Type B pancreatic cell (in vitro differentiated cells): ENCODE data around the gene CPXM1. TPM values are rescaled to one million over a fixed set of nuclear protein-coding genes. Genes with fewer than 3 reads are reported as not detected.

Experiments
- DNase-seq: peaks from one replicate; pipeline ENCODE4 v3.0.0; 2021; ENCODE audit warnings: mixed read lengths; ENCODE audit not compliant: unreplicated experiment; ENCODE audit errors: extremely low spot score
- H3K27ac Mint-ChIP-seq: 2 replicates; pipeline ENCODE4 v1.8.0; 2021; ENCODE audit warnings: mild to moderate bottlenecking, mixed read lengths
- H3K27me3 Mint-ChIP-seq: 2 replicates; pipeline ENCODE4 v1.8.0; 2021; ENCODE audit warnings: mixed read lengths
- H3K36me3 Mint-ChIP-seq: 2 replicates; pipeline ENCODE4 v1.8.0; 2021; ENCODE audit warnings: mixed read lengths
- H3K4me1 Mint-ChIP-seq: one replicate; pipeline ENCODE4 v1.8.0; 2021; ENCODE audit warnings: mixed read lengths; ENCODE audit not compliant: unreplicated experiment
- H3K4me3 Mint-ChIP-seq: 2 replicates; pipeline ENCODE4 v1.8.0; 2021; ENCODE audit warnings: mild to moderate bottlenecking, mixed read lengths
- H3K9me3 Mint-ChIP-seq: 2 replicates; pipeline ENCODE4 v1.8.0; 2021; ENCODE audit warnings: mixed read lengths
- total RNA-seq: library from RNA; stranded (reverse); gene quantifications from 2 replicates; pipeline ENCODE4 v1.2.1, GENCODE V29; 2021; ENCODE audit warnings: low replicate concordance
- TF ChIP-seq, protein P1 (sequence below): fragments of 200-600 bp; sonication (generic); conservative IDR thresholded peaks from 2 replicates; pipeline ENCODE4 v1.5.0; 2021; ENCODE audit warnings: antibody characterized with exemption, mild to moderate bottlenecking

The CPXM1 gene
- total RNA-seq, 1 donor from 2014 or later = 106 TPM

GRCh38 chr20:2762578-2763131, 37.8 kb downstream of the CPXM1 start:
- no peak for DNase-seq
- H3K27ac Mint-ChIP-seq = no peak overlapping the region

DNA sequence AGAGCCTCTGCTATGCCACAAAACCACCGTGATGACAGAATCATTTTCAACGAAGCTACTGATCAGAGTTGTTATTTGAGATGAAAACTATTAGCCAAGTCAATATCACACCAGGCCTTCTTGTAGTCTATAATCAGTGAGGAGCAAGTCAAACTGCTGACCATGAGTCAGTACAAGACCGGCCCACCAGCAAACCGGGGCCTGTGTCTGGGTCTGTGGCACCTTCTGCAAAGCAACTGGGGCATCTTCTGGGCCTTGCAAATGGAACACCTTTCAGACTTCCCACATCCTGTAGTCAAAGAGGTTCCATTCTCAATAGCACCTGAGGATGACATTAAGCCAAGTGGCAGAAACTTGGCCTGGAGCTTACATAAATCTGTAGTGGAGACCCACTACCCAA, 38.5 kb downstream of the CPXM1 start:
- TF ChIP-seq, protein P1, sequence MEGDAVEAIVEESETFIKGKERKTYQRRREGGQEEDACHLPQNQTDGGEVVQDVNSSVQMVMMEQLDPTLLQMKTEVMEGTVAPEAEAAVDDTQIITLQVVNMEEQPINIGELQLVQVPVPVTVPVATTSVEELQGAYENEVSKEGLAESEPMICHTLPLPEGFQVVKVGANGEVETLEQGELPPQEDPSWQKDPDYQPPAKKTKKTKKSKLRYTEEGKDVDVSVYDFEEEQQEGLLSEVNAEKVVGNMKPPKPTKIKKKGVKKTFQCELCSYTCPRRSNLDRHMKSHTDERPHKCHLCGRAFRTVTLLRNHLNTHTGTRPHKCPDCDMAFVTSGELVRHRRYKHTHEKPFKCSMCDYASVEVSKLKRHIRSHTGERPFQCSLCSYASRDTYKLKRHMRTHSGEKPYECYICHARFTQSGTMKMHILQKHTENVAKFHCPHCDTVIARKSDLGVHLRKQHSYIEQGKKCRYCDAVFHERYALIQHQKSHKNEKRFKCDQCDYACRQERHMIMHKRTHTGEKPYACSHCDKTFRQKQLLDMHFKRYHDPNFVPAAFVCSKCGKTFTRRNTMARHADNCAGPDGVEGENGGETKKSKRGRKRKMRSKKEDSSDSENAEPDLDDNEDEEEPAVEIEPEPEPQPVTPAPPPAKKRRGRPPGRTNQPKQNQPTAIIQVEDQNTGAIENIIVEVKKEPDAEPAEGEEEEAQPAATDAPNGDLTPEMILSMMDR = no peak
- no peak for DNase-seq
- Mint-ChIP-seq H3K4me3 (no peak overlapping the region), H3K27ac (no peak overlapping the region), H3K4me1 (peaks cover 8% of the 10 kb centered on the region), H3K27me3 (peaks cover 31% of the 10 kb centered on the region), H3K9me3 (no peaks in the 10 kb centered on the region), H3K36me3 (no peaks in the 10 kb centered on the region)

More at GRCh38 chr20:2762578-2763131, 37.8 kb downstream of the CPXM1 start:
- no peak overlapping the region for H3K4me3 Mint-ChIP-seq
- no peaks in the 10 kb centered on the region for H3K9me3 Mint-ChIP-seq
- TF ChIP-seq, protein P1 = no peak
- no peaks in the 10 kb centered on the region for H3K36me3 Mint-ChIP-seq
- peaks cover 8% of the 10 kb centered on the region for H3K4me1 Mint-ChIP-seq
- H3K27me3 Mint-ChIP-seq = peaks cover 34% of the 10 kb centered on the region

GRCh38 chr20:2760952-2761305, 39.5 kb downstream of the CPXM1 start:
- no peaks in the 10 kb centered on the region for H3K9me3 Mint-ChIP-seq
- H3K36me3 Mint-ChIP-seq = no peaks in the 10 kb centered on the region
- H3K27me3 Mint-ChIP-seq = peaks cover 40% of the 10 kb centered on the region
- peaks cover 8% of the 10 kb centered on the region for H3K4me1 Mint-ChIP-seq
- H3K4me3 Mint-ChIP-seq = no peak overlapping the region
- H3K27ac Mint-ChIP-seq = no peak overlapping the region
- TF ChIP-seq, protein P1 = no peak
- DNase-seq = no peak

DNA sequence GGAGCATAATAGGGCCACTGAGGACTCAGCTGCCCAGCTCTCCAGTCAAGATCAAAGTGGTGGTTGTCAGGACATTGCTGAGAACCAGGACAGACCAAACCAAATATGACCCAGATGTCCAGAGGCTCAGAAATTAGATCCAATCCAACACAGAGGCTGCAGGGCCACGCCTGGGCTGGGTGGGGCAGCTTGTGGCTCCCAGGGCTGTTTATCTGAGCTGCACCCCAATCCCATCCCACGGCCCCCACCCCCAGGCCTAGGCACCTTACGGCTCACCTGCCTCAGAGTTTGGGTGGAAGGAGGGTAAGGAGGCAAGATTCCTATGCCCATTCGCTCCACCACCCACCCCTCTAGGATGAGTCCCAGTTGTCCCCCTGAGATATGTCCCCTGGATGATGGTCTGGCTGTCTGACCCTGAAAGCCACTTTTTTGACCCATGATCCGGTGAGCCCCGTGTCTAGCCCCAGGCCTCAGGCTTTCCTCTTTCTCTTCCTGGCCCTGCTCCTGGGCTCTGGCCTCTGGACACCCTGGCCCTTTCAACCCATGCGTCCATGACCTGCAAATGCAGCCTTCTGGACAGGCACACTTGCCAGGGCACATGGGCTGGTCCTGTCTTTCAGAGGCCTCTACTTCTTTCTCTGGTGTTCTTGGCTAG, 40.0 kb downstream of the CPXM1 start:
- Mint-ChIP-seq H3K4me3 (no peak overlapping the region), H3K9me3 (no peaks in the 10 kb centered on the region), H3K27ac (no peak overlapping the region), H3K4me1 (peaks cover 8% of the 10 kb centered on the region), H3K27me3 (peaks cover 43% of the 10 kb centered on the region), H3K36me3 (no peaks in the 10 kb centered on the region)
- DNase-seq = no peak
- TF ChIP-seq, protein P1 = no peak

- peaks cover 8% of the 10 kb centered on the region for H3K4me1 Mint-ChIP-seq
These were observed 40.7 kb downstream of the CPXM1 start for GRCh38 chr20:2759603-2760296.

More at GRCh38 chr20:2759603-2760296, 40.7 kb downstream of the CPXM1 start:
- H3K9me3 Mint-ChIP-seq = no peaks in the 10 kb centered on the region
- H3K27me3 Mint-ChIP-seq = peaks cover 49% of the 10 kb centered on the region
- H3K27ac Mint-ChIP-seq = no peak overlapping the region
- H3K4me3 Mint-ChIP-seq = no peak overlapping the region
- TF ChIP-seq, protein P1 = no peak
- no peak for DNase-seq
- no peaks in the 10 kb centered on the region for H3K36me3 Mint-ChIP-seq
